B cell (primary cell): ENCODE data around the gene TIE1. TPM values are rescaled to one million over a fixed set of nuclear protein-coding genes. Genes with fewer than 3 reads are reported as not detected.

Source experiments
- ATAC-seq: fragments of 200-7000 bp; cut with Tn5 transposase; one replicate; pipeline ENCODE4 v1.10.0; 2021; ENCODE audit warnings: low read depth, mild to moderate bottlenecking, moderate number of reproducible peaks, moderate library complexity
- CTCF ChIA-PET: fragments of 350-600 bp; sonication (Branson Sonifier 250); formaldehyde crosslinking; loops from one replicate; lab custom pipeline; 2021; ENCODE audit warnings: antibody characterized with exemption, inconsistent platforms; lab: Charles Lee
- POLR2A ChIA-PET: fragments of 350-600 bp; sonication (Branson Sonifier 250); formaldehyde crosslinking; loops from one replicate; lab custom pipeline; 2021; ENCODE audit warnings: antibody characterized with exemption; lab: Charles Lee
- DNase-seq: peaks from one replicate; pipeline ENCODE4 v3.0.0; 2013
- H2AFZ ChIP-seq: 2 replicates; pipeline ENCODE4 v1.6.1; 2012; ENCODE audit warnings: mild to moderate bottlenecking, low read depth, low read length; ENCODE audit not compliant: insufficient read depth, poor library complexity, severe bottlenecking
- H3K27ac ChIP-seq, 2 donors: 1 replicate in 1 of 2; 2 replicates in 1 of 2; pipeline ENCODE4 v1.5.1; 2012 to 2013; ENCODE audit warnings: low read length in 2 of 2, mild to moderate bottlenecking in 2 of 2, moderate library complexity in 1 of 2
- H3K27me3 ChIP-seq, 4 experiments: fragments of 200-600 bp in 1 of 4; sonication (generic) in 1 of 4; replicated peaks in 1 of 4; 1 replicate in 2 of 4; 2 replicates in 2 of 4; pipeline versions ENCODE4 v1.6.1 to v1.7.0; 2013 to 2016; ENCODE audit warnings: low read length in 3 of 4, mild to moderate bottlenecking in 2 of 4, mixed read lengths in 1 of 4, moderate library complexity in 1 of 4; ENCODE audit not compliant: insufficient read depth in 4 of 4, control insufficient read depth in 3 of 4; ENCODE audit errors: control extremely low read depth in 1 of 4
- H3K36me3 ChIP-seq, 2 experiments: replicated peaks in 1 of 2; 1 replicate in 1 of 2; 2 replicates in 1 of 2; pipeline versions ENCODE4 v1.6.1 to v1.7.1; 2013; ENCODE audit warnings: low read length in 1 of 2; ENCODE audit not compliant: insufficient read depth in 2 of 2, control insufficient read depth in 1 of 2; ENCODE audit errors: control extremely low read depth in 1 of 2, extremely low read depth in 1 of 2
- H3K4me1 ChIP-seq, 2 donors: fragments of 200-600 bp in 1 of 2; sonication (generic) in 1 of 2; 1 replicate in 1 of 2; 2 replicates in 1 of 2; pipeline versions ENCODE4 v1.5.1 to v1.6.1; 2013 to 2017; ENCODE audit warnings: low read length in 2 of 2; ENCODE audit not compliant: control insufficient read depth in 2 of 2, insufficient read depth in 2 of 2
- H3K4me2 ChIP-seq: replicated peaks from 2 replicates; pipeline ENCODE3; 2012; ENCODE audit warnings: mild to moderate bottlenecking, low read depth, low read length; ENCODE audit not compliant: poor library complexity, severe bottlenecking
- H3K4me3 ChIP-seq, 5 experiments: fragments of 200-600 bp in 1 of 5; sonication (generic) in 1 of 5; 1 replicate in 3 of 5; 2 replicates in 2 of 5; pipeline versions ENCODE4 v1.5.1 to v1.7.0; 2011 to 2016; ENCODE audit warnings: low read length in 4 of 5, mild to moderate bottlenecking in 4 of 5, low read depth in 2 of 5, control low read depth in 1 of 5, moderate library complexity in 1 of 5; ENCODE audit not compliant: insufficient read depth in 1 of 5; ENCODE audit errors: control extremely low read depth in 1 of 5, extremely low read depth in 1 of 5
- H3K79me2 ChIP-seq: fragments of 200-600 bp; sonication (generic); one replicate; pipeline ENCODE4 v1.6.0; 2016; ENCODE audit warnings: low read length; ENCODE audit not compliant: control insufficient read depth, insufficient read depth
- H3K9ac ChIP-seq: fragments of 200-600 bp; sonication (generic); 2 replicates; pipeline ENCODE4 v1.6.1; 2017; ENCODE audit warnings: mild to moderate bottlenecking, low read length, moderate library complexity
- H3K9me3 ChIP-seq, 3 donors: one replicate each; pipeline versions ENCODE4 v1.6.1 to v1.7.1; 2013; ENCODE audit warnings: low read length in 2 of 3; ENCODE audit not compliant: control insufficient read depth in 2 of 3, insufficient read depth in 1 of 3; ENCODE audit errors: control extremely low read depth in 1 of 3
- H4K20me1 ChIP-seq: 2 replicates; pipeline ENCODE4 v1.6.0; 2012; ENCODE audit warnings: mild to moderate bottlenecking, low read length; ENCODE audit not compliant: insufficient read depth, control insufficient read depth, poor library complexity, severe bottlenecking
- H3K27ac Mint-ChIP-seq: one replicate; pipeline ENCODE4 v1.8.0; 2021; ENCODE audit warnings: mixed read lengths
- H3K27me3 Mint-ChIP-seq: one replicate; pipeline ENCODE4 v1.8.0; 2021; ENCODE audit warnings: mixed read lengths
- H3K4me1 Mint-ChIP-seq: one replicate; pipeline ENCODE4 v1.8.0; 2021; ENCODE audit warnings: mixed read lengths
- H3K4me3 Mint-ChIP-seq: one replicate; pipeline ENCODE4 v1.8.0; 2021; ENCODE audit warnings: mixed read lengths
- H3K9me3 Mint-ChIP-seq: one replicate; pipeline ENCODE4 v1.8.0; 2022; ENCODE audit warnings: mixed read lengths; ENCODE audit not compliant: insufficient read depth
- EZH2 ChIP-seq: IDR thresholded peaks from 2 replicates; pipeline ENCODE4 v1.6.1; 2012; ENCODE audit warnings: borderline replicate concordance, low read depth, mild to moderate bottlenecking, moderate library complexity, low read length; ENCODE audit not compliant: insufficient read depth, poor library complexity, severe bottlenecking
- WGBS: methylation state at CpG from one replicate; pipeline ENCODE4 v1.1.5; 2013; ENCODE audit warnings: missing lambda C conversion rate; ENCODE audit not compliant: insufficient coverage; 5-methylcytosine and 5-hydroxymethylcytosine counted together
- intact Hi-C: fragments of 100-400 bp; cut with micrococcal nuclease; formaldehyde crosslinking; loops from one replicate; pipeline ENCODE4 v1.10.0; 2022
- polyA plus RNA-seq: library from polyadenylated mRNA; depleted of rRNA; stranded (reverse); fragments of >200 nt; gene quantifications from 2 replicates; pipeline ENCODE4 v1.2.3, GENCODE V29; 2012
- total RNA-seq, 2 donors: library from RNA; stranded (reverse); fragments of 120-200 nt in 1 of 2; gene quantifications; 1 replicate in 1 of 2; 2 replicates in 1 of 2; pipeline versions ENCODE4 v1.2.3 to v1.2.4, GENCODE V29; 2013 to 2022
- TF ChIP-seq, protein P1 (sequence below): fragments of 200-600 bp; IDR thresholded peaks from one replicate; pipeline ENCODE4 v1.8.0; 2022; ENCODE audit warnings: antibody characterized with exemption, mild to moderate bottlenecking

Gene TIE1
- total and polyA plus RNA-seq, 2 donors (not counting 1 experiment from before 2014, with no cell fraction given) = 0.10 TPM; not detected in 1

DNA sequence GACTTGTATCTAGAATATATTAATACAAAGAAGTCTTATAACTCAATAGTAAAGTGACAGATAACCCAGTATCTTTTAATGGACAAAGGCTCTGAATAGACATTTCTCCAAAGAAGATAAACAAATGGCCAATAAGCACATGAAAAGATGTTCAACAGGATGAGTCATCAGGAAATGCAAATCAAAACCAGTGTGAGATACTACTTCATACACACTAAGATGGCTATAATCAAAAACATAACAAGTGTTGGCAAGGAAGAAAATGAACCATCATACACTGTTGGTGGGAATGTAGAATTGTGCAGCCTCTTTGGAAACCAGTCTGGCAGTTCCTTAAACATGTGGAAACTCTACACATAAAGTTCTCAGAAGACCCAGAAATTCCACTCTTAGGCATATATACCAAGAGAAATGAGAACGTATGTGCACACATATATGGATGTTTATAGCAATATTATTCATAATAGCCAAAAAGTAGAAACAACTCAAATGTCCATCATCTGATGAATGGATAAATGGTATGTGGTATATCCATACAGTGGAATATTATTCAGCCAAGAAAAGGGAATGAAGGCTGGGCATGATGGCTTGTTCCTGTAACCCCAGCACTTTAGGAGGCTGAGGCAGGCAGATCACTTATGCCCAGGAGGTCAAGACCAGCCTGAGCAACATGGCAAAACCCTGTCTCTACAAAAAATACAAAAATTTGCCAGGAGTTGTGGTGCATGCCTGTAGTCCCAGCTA, 26.9 kb downstream of the TIE1 start:
- CTCF ChIA-PET = no interaction called here
- Histone ChIP-seq H3K36me3 (no peaks in the 10 kb centered on the region), H3K79me2 (no peaks in the 10 kb centered on the region), H4K20me1 (no peaks in the 10 kb centered on the region), H3K9me3 (peaks cover 0 to 10% (median 6%) of the 10 kb centered on the region in 3 donors), H3K4me1 (no peaks in the 10 kb centered on the region), H3K4me3 (no peak overlapping the region), H2AFZ (no peak overlapping the region), H3K4me2 (no peak overlapping the region), H3K27me3 (peaks cover 0 to 3% (median 0%) of the 10 kb centered on the region in 4 experiments), H3K27ac (no peak overlapping the region), H3K9ac (no peak overlapping the region)
- Mint-ChIP-seq H3K4me3 (no peak overlapping the region), H3K4me1 (no peaks in the 10 kb centered on the region), H3K27ac (no peak overlapping the region), H3K9me3 (peaks cover 6% of the 10 kb centered on the region), H3K27me3 (no peaks in the 10 kb centered on the region)
- ATAC-seq (no peak), DNase-seq (no peak)
- TF ChIP-seq, protein P1, sequence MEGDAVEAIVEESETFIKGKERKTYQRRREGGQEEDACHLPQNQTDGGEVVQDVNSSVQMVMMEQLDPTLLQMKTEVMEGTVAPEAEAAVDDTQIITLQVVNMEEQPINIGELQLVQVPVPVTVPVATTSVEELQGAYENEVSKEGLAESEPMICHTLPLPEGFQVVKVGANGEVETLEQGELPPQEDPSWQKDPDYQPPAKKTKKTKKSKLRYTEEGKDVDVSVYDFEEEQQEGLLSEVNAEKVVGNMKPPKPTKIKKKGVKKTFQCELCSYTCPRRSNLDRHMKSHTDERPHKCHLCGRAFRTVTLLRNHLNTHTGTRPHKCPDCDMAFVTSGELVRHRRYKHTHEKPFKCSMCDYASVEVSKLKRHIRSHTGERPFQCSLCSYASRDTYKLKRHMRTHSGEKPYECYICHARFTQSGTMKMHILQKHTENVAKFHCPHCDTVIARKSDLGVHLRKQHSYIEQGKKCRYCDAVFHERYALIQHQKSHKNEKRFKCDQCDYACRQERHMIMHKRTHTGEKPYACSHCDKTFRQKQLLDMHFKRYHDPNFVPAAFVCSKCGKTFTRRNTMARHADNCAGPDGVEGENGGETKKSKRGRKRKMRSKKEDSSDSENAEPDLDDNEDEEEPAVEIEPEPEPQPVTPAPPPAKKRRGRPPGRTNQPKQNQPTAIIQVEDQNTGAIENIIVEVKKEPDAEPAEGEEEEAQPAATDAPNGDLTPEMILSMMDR = no peak
- TF ChIP-seq EZH2 = no peak
- WGBS = no CpG with 5 or more reads among the region's 1 CpG
- POLR2A ChIA-PET = no interaction called here
- intact Hi-C loops = no loop called here

DNA sequence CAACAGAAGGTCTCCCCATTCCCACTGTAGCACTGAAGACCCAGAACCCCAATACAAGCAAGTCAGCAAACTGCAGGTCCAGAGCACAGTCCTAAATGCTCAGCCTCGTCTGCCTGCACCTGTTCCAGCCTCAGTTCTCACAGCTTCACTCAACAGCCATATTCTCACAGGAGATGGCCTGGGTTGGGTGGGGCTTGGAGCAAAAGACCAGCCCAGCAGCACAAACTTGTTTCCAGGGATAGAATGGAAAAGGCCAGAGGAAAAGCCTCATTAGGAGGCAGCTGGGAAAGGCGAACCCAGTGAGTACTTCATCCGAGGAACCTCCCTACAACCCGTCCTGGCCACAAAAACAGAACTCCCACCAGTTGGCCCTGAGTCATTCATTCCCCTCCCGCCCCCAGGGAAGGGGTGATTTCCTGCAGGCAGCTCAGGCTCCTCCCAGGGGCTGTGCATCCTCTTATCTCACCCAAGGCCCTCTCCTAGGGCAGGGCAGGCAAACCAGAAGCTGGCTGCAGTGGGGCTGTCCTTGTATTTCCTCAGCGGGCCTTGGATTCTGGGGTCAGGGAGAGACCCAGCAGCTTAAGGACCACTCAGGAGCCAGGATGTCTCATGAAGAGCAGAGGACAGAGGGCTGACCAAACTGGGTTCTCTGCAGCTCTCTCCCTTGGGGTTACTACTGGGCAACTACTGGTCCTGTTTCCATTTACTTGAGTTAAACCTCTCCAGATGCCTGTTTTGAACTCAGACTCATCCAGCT, 29.4 kb downstream of the TIE1 start:
- H3K27ac ChIP-seq = no peak overlapping the region
- POLR2A ChIA-PET = no interaction called here
- Mint-ChIP-seq H3K4me1 (no peaks in the 10 kb centered on the region), H3K9me3 (peaks cover 2% of the 10 kb centered on the region), H3K27ac (no peak overlapping the region), H3K27me3 (no peaks in the 10 kb centered on the region), H3K4me3 (no peak overlapping the region)
- H4K20me1 ChIP-seq = no peaks in the 10 kb centered on the region
- CTCF ChIA-PET = no interaction called here
- DNase-seq (no peak), ATAC-seq (no peak)
- no peak for TF ChIP-seq EZH2
- TF ChIP-seq, protein P1 = no peak
- no peak overlapping the region for H3K4me2 ChIP-seq
- no peak overlapping the region for H3K9ac ChIP-seq
- no peak overlapping the region for H3K4me3 ChIP-seq
- H3K79me2 ChIP-seq = no peaks in the 10 kb centered on the region
- no peaks in the 10 kb centered on the region for H3K36me3 ChIP-seq
- H3K4me1 ChIP-seq = no peaks in the 10 kb centered on the region
- WGBS = 5% methylated on average over 5 of the region's 6 CpGs
- H3K9me3 ChIP-seq = peaks cover 0 to 10% (median 2%) of the 10 kb centered on the region in 3 donors
- H3K27me3 ChIP-seq = peaks cover 0 to 3% (median 0%) of the 10 kb centered on the region in 4 experiments
- intact Hi-C loops = no loop called here
- no peak overlapping the region for H2AFZ ChIP-seq
